Measurements from ENCODE around the gene DBT.
"Not testable (repeated sequence)": the region's sequence is repeated elsewhere in the genome, so short reads cannot be mapped to it uniquely, and the experiment has no call there.

DBT gene

DNA sequence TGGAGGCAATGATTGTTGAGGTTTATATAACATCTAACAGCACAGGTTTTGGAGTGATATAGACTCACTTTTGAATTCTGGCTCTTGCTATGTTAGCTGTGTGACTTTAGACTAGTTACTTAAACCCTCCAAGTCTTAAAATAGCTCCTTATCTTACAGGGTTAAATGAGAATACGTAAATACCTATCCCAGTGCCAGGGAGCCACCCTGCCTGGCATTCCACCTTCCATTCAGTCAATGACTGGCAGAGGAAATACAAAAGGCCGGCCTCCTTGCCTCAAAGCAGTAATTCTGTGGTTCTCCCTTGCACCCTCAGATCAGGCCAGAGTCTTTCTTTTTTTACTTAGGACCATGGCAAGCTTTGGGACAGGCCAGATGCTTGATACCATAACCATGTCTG lies 31.8 kb downstream of the DBT start:
- H3K9me3 ChIP-seq (ENCODE audit: insufficient read depth, low read length, severe bottlenecking) = no peaks in the 10 kb centered on the region
- H4K20me1 ChIP-seq (ENCODE audit: insufficient read depth, low read length) = no peaks in the 10 kb centered on the region
- H2AFZ ChIP-seq (ENCODE audit: low read depth, low read length) = no peak overlapping the region
- H3K4me2 ChIP-seq (ENCODE audit: insufficient read depth, low read length) = no peak overlapping the region
- no peak overlapping the region for H3K9ac ChIP-seq (ENCODE audit: low read depth, low read length)
- DNase-seq (no peak), ATAC-seq (ENCODE audit: insufficient read depth, low read depth) (no peak)
- no peaks in the 10 kb centered on the region for H3K27me3 ChIP-seq (ENCODE audit: insufficient read depth, low read length, poor library complexity)
- TF ChIP-seq EZH2 (IDR thresholded peaks at IDR 0.05; ENCODE audit: borderline replicate concordance, low read depth, low read length, severe bottlenecking) (no peak), CTCF (IDR thresholded peaks at IDR 0.05; ENCODE audit: borderline replicate concordance, extremely low read depth, low read length, poor library complexity, severe bottlenecking) (no peak)
- no peak overlapping the region for H3K4me3 ChIP-seq (ENCODE audit: low read depth in 1 of 2, low read length in 2 of 2)
- H3K79me2 ChIP-seq (ENCODE audit: insufficient read depth, low read length) = no peaks in the 10 kb centered on the region
- H3K36me3 ChIP-seq (ENCODE audit: insufficient read depth, low read length) = peaks cover 31% of the 10 kb centered on the region
- no peak overlapping the region for H3K27ac ChIP-seq (ENCODE audit: low read length)
- H3K4me1 ChIP-seq (ENCODE audit: insufficient read depth, low read length) = peaks cover 3% of the 10 kb centered on the region; the same call in 1 of the 2 replicates

DNA sequence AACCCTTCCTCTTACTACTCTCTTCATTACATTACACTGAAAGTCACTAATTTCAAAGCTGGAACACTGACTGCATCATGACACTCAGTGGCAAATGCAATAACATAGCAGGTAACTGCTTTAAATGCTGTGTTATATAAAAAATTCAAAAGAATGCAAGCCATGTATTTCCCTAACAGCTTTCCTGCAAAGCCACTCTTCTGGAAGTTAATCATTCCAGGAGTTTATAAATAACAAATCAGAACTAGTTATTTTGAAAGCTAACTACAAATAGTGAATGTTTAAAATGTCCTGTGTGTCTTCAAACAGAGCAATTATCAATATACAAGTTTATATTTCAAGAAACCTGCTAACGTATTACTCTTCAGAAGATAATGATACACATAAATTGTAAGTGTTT lies 34.5 kb downstream of the DBT start:
- Histone ChIP-seq H2AFZ (ENCODE audit: low read depth, low read length) (no peak overlapping the region), H3K4me2 (ENCODE audit: insufficient read depth, low read length) (no peak overlapping the region), H3K4me3 (ENCODE audit: low read depth in 1 of 2, low read length in 2 of 2) (no peak overlapping the region), H3K27me3 (ENCODE audit: insufficient read depth, low read length, poor library complexity) (no peaks in the 10 kb centered on the region), H3K27ac (ENCODE audit: low read length) (no peak overlapping the region), H3K36me3 (ENCODE audit: insufficient read depth, low read length) (peaks cover 50% of the 10 kb centered on the region), H3K79me2 (ENCODE audit: insufficient read depth, low read length) (no peaks in the 10 kb centered on the region), H3K9ac (ENCODE audit: low read depth, low read length) (no peak overlapping the region), H3K9me3 (ENCODE audit: insufficient read depth, low read length, severe bottlenecking) (no peaks in the 10 kb centered on the region), H4K20me1 (ENCODE audit: insufficient read depth, low read length) (no peaks in the 10 kb centered on the region), H3K4me1 (ENCODE audit: insufficient read depth, low read length) (peaks cover 3% of the 10 kb centered on the region; the same call in 1 of the 2 replicates)
- ATAC-seq (ENCODE audit: insufficient read depth, low read depth) (no peak), DNase-seq (no peak)
- TF ChIP-seq CTCF (IDR thresholded peaks at IDR 0.05; ENCODE audit: borderline replicate concordance, extremely low read depth, low read length, poor library complexity, severe bottlenecking) (no peak), EZH2 (IDR thresholded peaks at IDR 0.05; ENCODE audit: borderline replicate concordance, low read depth, low read length, severe bottlenecking) (no peak)

DNA sequence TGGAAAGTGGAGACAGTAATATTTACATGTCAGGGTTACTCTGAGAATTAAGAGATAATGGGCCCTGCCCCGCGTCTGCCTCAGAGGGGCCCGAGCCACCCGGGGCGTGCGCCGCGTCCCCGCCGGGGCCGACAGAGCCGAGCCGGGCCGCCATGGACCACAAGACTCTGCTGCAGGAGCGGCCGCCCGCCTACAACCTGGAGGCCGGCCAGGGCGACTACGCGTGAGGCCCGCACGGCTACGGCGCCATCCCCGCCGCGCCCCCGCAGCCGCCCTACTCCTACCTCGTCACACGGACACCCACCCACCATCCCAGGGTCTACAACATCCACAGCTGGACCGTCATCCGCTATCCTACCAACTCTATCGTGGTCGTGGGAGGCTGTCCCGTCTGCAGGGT lies 36.5 kb downstream of the DBT start:
- ATAC-seq (ENCODE audit: insufficient read depth, low read depth) = no peak
- Histone ChIP-seq H3K4me3 (ENCODE audit: low read depth in 1 of 2, low read length in 2 of 2) (no peak overlapping the region), H3K9me3 (ENCODE audit: insufficient read depth, low read length, severe bottlenecking) (no peaks in the 10 kb centered on the region), H3K27ac (ENCODE audit: low read length) (no peak overlapping the region), H3K27me3 (ENCODE audit: insufficient read depth, low read length, poor library complexity) (no peaks in the 10 kb centered on the region), H3K4me2 (ENCODE audit: insufficient read depth, low read length) (no peak overlapping the region), H3K36me3 (ENCODE audit: insufficient read depth, low read length) (peaks cover 58% of the 10 kb centered on the region), H3K79me2 (ENCODE audit: insufficient read depth, low read length) (no peaks in the 10 kb centered on the region), H3K9ac (ENCODE audit: low read depth, low read length) (no peak overlapping the region), H2AFZ (ENCODE audit: low read depth, low read length) (no peak overlapping the region), H3K4me1 (ENCODE audit: insufficient read depth, low read length) (no peaks in the 10 kb centered on the region), H4K20me1 (ENCODE audit: insufficient read depth, low read length) (no peaks in the 10 kb centered on the region)
- no peak for TF ChIP-seq EZH2 (IDR thresholded peaks at IDR 0.05; ENCODE audit: borderline replicate concordance, low read depth, low read length, severe bottlenecking)
- TF ChIP-seq CTCF (IDR thresholded peaks at IDR 0.05; ENCODE audit: borderline replicate concordance, extremely low read depth, low read length, poor library complexity, severe bottlenecking) = no peak
- no peak for DNase-seq

- Histone ChIP-seq H3K79me2 (ENCODE audit: insufficient read depth, low read length) (no peaks in the 10 kb centered on the region), H3K4me2 (ENCODE audit: insufficient read depth, low read length) (no peak overlapping the region), H3K9ac (ENCODE audit: low read depth, low read length) (no peak overlapping the region), H3K36me3 (ENCODE audit: insufficient read depth, low read length) (peaks cover 57% of the 10 kb centered on the region), H2AFZ (ENCODE audit: low read depth, low read length) (no peak overlapping the region), H3K27me3 (ENCODE audit: insufficient read depth, low read length, poor library complexity) (no peaks in the 10 kb centered on the region), H3K27ac (ENCODE audit: low read length) (no peak overlapping the region), H3K4me3 (ENCODE audit: low read depth in 1 of 2, low read length in 2 of 2) (no peak overlapping the region), H3K4me1 (ENCODE audit: insufficient read depth, low read length) (no peaks in the 10 kb centered on the region), H4K20me1 (ENCODE audit: insufficient read depth, low read length) (no peaks in the 10 kb centered on the region), H3K9me3 (ENCODE audit: insufficient read depth, low read length, severe bottlenecking) (no peaks in the 10 kb centered on the region)
- ATAC-seq (ENCODE audit: insufficient read depth, low read depth) (no peak), DNase-seq (no peak)
- TF ChIP-seq EZH2 (IDR thresholded peaks at IDR 0.05; ENCODE audit: borderline replicate concordance, low read depth, low read length, severe bottlenecking) (no peak), CTCF (IDR thresholded peaks at IDR 0.05; ENCODE audit: borderline replicate concordance, extremely low read depth, low read length, poor library complexity, severe bottlenecking) (no peak)
Measured at GRCh38 chr1:100206301-100206700, 43.3 kb downstream of the DBT start.

GRCh38 chr1:100205593-100205992 lies 44.0 kb downstream of the DBT start:
- ATAC-seq (ENCODE audit: insufficient read depth, low read depth); H3K4me2 ChIP-seq (ENCODE audit: insufficient read depth, low read length); H3K4me3 ChIP-seq (ENCODE audit: low read depth in 1 of 2, low read length in 2 of 2); H3K9ac ChIP-seq (ENCODE audit: low read depth, low read length); H3K27me3 ChIP-seq (ENCODE audit: insufficient read depth, low read length, poor library complexity); H3K79me2 ChIP-seq (ENCODE audit: insufficient read depth, low read length); H2AFZ ChIP-seq (ENCODE audit: low read depth, low read length); H3K27ac ChIP-seq (ENCODE audit: low read length); H4K20me1 ChIP-seq (ENCODE audit: insufficient read depth, low read length); H3K4me1 ChIP-seq (ENCODE audit: insufficient read depth, low read length); DNase-seq; H3K9me3 ChIP-seq (ENCODE audit: insufficient read depth, low read length, severe bottlenecking): not testable (repeated sequence)
- peaks cover 55% of the 10 kb centered on the region for H3K36me3 ChIP-seq (ENCODE audit: insufficient read depth, low read length)
